HG03139 (cell line): ENCODE data around the gene PKMYT1.
"Not testable (repeated sequence)": the region's sequence is repeated elsewhere in the genome, so short reads cannot be mapped to it uniquely, and the experiment has no call there.

Experiments
- ATAC-seq: cut with Tn5 transposase; IDR thresholded peaks from one replicate; pipeline ENCODE4 v1.9.1; 2021; ENCODE audit not compliant: unreplicated experiment

PKMYT1 gene

DNA sequence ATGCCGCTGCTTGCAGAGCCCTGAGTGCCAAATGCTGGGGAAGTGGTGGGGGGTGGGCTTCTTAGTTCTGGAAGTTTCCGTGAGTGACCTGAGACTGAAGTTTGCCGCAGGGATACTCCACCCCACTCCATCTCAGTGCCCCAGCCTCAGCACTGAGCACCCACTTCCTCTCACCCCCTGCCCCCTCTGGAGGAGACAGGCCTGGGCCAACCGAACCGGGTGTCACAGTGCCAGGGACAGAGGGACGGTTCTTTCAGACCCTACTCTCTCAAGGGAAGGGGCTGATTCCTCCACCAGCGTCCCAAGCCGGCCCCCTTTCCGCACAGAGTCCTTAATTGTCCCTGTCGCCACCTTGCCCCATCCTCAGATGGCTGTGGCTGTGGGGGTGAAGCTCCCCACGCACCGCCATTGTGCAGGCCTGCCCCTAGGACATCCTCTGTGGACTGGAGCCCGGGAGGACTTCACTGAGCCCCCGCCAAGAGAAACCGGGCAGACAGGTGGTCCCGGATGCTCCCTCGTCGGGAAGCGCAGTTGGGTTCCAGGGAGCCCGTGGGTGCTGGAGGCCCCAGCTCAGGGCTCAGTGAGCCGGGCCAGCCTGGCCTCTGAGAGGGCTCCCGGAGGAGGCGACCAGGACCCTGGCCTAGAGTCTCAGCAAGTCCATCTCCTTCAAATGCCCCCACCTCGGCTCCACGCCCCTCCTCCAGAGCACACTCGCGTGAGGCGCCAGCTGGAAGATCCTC is 17.7 kb downstream of the PKMYT1 start:
- ATAC-seq: no peak

GRCh38 chr16:2960183-2961010 is 19.8 kb downstream of the PKMYT1 start:
- ATAC-seq: no peak

GRCh38 chr16:2959206-2959605 is 21.0 kb downstream of the PKMYT1 start:
- ATAC-seq: no peak

DNA sequence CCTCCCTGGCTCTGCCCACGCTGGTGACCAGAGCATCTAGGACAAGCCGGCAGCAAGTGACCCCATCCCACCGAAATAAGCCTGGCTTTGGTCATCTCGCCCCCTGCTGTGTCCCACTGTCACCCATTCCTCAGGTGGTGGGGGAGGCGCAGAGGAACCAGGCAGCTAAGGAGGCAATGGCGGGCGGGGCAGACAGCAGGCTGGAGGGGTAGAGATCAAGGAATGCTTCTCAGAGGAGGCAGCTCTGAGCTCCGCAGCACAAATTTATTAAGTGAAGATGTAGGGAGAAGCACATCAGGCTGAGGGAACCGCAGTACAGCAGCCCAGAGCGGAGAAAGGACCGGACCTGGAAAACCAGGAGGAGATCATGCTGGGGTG is 23.7 kb downstream of the PKMYT1 start:
- ATAC-seq: no peak

DNA sequence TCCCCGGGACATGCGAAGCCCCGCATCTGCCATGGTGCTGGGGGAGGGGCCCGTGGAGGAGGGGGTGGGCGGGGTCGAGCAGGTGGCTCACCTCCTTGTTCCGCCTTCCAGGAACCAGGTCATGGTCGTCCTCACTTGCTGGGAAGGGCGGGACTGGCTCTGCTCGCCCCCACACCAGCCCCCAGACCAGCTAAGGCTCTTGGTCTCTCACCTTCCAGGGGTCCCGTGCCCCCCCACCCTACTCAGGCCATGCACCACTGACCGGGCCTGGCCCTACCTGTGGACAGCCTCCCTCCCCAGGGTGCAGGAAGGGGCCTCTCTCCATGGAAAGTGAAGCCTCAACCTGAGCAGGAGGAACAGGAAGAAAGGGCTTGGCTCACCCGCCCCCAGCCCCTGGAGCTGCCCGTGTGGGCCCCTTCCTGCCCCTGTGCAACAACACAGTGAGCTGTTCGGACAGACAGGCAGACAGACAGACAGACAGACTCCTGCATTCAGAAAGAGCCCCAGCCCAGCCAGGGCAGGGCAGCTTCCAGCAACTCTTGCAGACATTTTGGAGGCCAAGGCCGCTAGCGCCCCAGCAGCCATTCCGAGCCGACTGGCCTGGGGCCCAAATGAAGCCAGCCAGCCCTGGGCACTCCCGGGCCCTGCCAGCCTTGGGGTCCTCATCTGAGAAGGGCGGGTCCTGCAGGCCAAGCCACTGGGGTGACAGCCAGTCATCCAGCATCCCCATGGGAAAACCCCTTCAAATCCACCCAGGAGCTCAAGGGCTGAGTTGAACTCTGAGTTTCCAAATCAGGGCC is 24.3 kb downstream of the PKMYT1 start:
- no peak for ATAC-seq

GRCh38 chr16:2955438-2955778 is 24.8 kb downstream of the PKMYT1 start:
- no peak for ATAC-seq

DNA sequence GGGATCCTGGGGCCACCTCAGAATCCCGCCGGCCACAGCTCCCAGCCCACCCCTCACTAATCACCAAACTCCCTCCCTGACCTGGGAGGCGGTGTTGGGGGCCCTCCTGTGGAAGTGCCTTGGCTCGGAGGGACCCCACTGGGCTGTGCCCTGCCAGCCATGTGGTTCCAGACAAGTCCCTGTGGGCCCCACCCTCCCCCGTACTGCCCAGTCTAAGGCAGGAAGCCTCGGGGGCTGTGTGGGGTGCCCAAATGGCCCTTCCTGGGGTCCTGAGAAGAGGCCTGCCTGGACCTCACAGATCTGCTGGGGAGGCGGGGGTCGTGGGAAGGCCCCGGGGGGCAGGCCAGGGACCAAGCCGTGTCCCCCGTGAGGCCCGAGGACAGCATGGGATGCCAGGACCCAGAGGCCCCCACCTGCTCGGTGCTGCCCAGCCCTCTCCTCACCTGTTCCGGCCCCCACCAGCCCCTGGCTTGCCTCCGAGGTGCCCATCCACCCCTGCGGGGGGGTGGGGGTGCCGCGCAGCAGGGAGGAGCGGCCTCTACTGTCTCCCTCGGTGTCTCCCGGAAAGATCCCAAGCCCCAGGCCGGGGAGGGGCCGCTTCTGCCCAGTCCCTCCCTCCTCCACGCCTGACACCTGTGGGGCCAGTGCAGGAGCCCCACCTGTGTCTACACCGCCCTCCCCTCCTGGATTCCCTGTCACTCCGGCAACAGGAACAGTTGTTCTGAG is 25.4 kb downstream of the PKMYT1 start:
- no peak for ATAC-seq

DNA sequence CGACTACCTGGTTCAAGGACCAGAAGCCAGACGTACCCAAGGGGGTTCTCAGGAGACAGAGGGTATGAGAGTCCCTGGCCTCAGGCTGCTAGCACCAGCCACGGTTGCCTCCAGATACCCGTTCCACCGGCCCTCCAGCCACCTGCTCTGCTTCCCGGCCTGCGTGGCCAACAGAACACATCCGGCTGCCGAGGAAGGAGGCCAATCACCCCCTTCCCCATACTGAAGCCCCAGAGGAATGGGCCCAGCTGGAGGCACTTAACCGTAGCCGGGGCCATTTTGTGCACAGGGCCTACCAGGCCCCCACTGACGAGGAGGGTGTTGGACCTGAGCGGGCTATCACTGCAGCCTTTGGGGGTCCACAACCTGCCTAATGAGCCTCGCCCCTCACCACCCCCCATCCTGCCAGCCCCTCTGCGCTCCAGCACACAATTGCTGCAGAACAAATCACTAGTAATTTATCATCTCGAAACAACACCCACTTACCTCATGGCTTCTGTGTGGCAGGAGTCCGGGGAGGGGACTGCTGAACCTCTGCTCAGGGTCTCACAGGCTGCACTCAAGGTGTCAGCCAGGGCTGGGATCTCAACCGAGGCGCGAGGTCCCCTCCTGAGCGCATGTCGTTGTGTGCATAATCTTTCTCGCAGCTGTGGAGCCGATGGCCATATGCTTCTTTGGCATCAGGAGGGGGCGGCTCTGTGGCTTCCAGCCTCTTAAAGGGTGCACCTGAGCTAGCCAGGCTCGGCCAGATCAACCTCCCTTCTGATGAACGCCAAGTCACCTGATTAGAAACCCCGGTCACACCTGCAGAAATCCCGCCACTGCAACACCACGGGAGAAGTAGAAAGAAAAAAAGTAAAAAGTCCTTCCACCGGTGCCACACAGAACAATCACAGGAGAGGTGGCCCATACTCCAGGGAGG is 26.3 kb downstream of the PKMYT1 start:
- ATAC-seq: no peak

DNA sequence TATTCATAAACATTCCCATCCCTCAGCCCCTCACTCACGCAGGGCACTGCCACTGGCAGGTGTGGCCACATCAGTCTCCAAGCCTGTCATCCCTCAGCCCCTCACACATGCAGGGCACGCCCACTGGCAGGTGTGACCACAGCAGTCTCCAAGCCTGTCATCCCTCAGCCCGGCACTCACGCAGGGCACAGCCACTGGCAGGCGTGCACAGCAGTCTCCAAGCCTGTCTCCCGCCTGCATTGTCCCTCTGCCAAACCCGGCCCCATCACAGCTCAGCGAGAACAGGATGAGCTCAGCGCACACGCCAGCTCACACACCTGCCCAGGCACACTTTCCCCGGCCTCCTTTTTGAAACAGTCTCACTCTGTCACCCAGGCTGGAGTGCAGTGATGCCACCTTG is 27.6 kb downstream of the PKMYT1 start:
- no peak for ATAC-seq

DNA sequence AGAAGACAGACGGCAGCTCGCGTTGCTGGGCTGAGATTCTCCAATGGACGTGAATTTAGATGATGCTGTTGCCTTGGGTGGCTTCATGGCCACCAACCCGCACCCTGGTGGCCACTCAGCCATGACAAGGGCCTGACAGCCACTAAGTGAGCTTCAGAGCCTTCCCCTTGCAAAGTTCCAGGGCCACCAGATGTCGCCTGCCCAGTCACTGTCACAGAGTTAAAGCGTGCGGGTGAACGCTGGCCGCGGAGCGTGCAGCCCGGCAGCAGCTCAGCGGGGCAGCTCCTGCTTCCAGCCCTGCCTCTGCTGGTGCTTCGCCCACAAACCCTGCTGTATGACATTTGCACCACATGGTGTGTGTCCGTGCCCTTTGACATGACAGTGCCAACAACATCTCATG is 29.5 kb downstream of the PKMYT1 start:
- no peak for ATAC-seq

GRCh38 chr16:2950353-2950724 is 29.9 kb downstream of the PKMYT1 start:
- no peak for ATAC-seq

DNA sequence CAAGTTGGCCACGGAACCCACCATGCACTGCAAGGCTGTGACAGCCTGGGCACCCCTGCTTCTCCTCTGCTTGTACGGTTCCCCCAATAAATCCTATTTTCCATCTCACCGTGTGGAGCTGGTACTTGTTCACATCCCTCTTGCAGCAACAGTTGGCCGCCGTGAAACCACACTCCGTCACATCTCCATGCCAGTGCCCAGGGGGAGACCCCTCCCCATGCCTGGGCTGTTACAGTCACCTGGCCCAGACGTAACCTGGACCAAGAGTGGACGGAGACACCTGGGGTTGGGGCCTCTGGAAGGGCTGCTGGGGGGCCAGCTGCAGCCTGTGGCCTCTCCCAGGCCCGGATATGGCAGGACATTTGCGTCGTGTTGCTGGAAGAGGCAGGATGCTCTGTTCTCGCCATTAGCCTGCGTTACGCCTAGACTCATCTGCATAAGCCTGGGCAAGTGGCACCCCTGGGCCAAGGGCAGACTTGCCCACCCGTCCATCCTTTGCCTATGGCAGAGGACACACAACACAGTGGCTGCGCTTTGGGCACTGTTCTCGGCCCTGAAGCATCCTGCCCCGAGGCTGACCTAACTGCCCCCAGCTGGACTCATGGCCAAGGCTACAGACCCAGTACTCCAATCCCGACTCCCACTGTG is 30.4 kb downstream of the PKMYT1 start:
- no peak for ATAC-seq

DNA sequence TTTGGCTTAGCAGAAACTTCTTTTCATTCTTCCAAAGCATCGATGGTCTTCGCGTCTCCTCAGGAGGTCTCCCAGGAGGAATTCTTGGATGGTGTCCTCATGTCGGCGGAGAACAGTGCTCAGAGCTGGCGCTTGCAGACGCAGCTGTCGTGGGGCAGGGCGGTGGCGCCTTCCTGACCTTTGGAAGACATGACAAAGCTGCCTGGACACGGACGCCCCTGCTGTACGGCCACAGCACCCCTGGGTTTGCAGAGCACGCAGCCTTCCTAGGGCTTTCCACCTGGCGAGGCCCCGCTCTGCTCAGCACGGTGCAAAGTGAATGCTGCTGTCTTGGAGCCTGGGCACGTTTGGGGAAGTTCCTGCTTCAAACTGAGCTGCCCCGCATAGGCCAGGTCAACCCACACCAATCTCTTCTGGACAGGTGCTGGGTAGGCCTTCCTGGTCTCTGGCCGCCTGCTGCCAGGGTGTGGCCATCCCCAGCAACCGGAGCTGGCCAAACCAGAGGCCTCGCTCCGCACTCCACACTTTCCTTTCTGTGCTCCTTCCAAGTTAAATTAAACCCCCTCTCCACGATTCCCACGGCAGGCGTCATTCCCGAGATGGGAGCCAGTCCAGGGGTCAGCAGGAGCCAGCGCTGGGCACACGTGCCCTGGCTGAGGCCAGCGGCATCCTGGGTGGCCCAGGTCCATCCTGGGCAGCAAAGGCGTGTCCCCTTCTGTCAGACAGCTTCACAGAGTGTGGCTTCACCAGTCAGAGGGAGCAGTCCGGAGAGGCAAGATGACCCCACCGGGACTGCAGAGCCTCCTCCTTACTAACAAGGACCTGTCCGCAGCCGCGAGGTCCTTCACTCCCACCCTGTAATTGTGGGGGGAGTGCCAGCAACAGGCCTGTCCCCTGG is 31.2 kb downstream of the PKMYT1 start:
- no peak for ATAC-seq

DNA sequence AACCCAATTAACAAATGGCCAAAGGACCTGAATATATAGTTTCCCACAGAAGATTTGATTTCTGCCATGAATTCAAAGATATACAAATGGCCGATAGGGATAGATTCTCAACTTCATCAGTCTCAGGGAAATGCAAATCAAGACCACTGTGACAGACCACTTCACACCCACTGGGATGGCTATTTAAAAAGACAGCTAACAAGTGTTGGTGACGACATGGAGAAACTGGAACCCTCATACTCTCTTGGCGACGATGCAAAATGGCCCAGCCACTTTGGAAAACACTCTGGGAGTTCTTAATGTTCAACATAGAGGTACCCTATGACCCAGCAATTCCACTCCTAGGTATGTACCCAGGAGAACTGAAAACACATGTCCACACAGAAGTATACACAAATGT is 33.6 kb downstream of the PKMYT1 start:
- no peak for ATAC-seq

- not testable (repeated sequence) for ATAC-seq
Measured at GRCh38 chr16:2943716-2944115, 36.5 kb downstream of the PKMYT1 start.

- no peak for ATAC-seq
Measured at GRCh38 chr16:2942045-2942444, 38.2 kb downstream of the PKMYT1 start.

GRCh38 chr16:2939968-2940367 is 40.3 kb downstream of the PKMYT1 start:
- no peak for ATAC-seq

DNA sequence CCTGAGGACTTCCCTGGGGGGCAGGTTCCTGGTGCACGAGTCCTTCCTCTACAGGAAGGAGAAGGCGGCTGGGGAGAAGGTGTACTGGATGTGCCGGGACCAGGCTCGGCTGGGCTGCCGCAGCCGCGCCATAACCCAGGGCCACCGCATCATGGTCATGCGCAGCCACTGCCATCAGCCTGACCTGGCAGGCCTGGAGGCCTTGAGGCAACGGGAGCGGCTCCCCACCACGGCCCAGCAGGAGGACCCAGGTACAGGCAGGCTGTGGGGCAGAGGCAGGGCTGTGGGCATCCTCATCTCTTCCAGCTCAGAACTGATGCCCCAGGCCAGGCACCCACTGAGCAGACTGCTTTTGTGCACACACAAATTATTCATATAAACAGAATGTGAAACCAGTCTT is 42.0 kb downstream of the PKMYT1 start:
- no peak for ATAC-seq

- ATAC-seq: no peak
Measured at GRCh38 chr16:2937170-2937569, 43.1 kb downstream of the PKMYT1 start.
